Stimulated activated memory B cell treated with anti-CD40 and anti-IgM and Interleukin-4, amounts not matched to agents 10 μg/mL and 1 μg/mL and 100 μg/mL, for 72 hours (primary cell): Measurements from ENCODE around the gene RAP1GDS1.
"Not testable (repeated sequence)": the region's sequence is repeated elsewhere in the genome, so short reads cannot be mapped to it uniquely, and the experiment has no call there.

Experiments
- ATAC-seq: fragments of 150-1000 bp; cut with Tn5 transposase; 2 replicates; pipeline ENCODE4 v1.10.0; 2021
- H3K27ac Mint-ChIP-seq: one replicate; pipeline ENCODE4 v1.8.0; 2022; ENCODE audit warnings: mild to moderate bottlenecking, mixed read lengths
- H3K27me3 Mint-ChIP-seq: one replicate; pipeline ENCODE4 v1.8.0; 2022; ENCODE audit warnings: mixed read lengths
- H3K36me3 Mint-ChIP-seq: one replicate; pipeline ENCODE4 v1.8.0; 2022; ENCODE audit warnings: mixed read lengths
- H3K4me1 Mint-ChIP-seq: one replicate; pipeline ENCODE4 v1.8.0; 2022; ENCODE audit warnings: mixed read lengths
- H3K4me3 Mint-ChIP-seq: one replicate; pipeline ENCODE4 v1.8.0; 2022; ENCODE audit warnings: mild to moderate bottlenecking, moderate library complexity, mixed read lengths
- H3K9me3 Mint-ChIP-seq: one replicate; pipeline ENCODE4 v1.8.0; 2022; ENCODE audit warnings: mixed read lengths

The RAP1GDS1 gene

GRCh38 chr4:98311656-98312055, 50.5 kb downstream of the RAP1GDS1 start:
- Mint-ChIP-seq H3K27me3 (no peaks in the 10 kb centered on the region), H3K27ac (no peak overlapping the region), H3K9me3 (no peaks in the 10 kb centered on the region), H3K36me3 (peaks cover 5% of the 10 kb centered on the region), H3K4me1 (peaks cover 7% of the 10 kb centered on the region), H3K4me3 (no peak overlapping the region)
- ATAC-seq = no peak

DNA sequence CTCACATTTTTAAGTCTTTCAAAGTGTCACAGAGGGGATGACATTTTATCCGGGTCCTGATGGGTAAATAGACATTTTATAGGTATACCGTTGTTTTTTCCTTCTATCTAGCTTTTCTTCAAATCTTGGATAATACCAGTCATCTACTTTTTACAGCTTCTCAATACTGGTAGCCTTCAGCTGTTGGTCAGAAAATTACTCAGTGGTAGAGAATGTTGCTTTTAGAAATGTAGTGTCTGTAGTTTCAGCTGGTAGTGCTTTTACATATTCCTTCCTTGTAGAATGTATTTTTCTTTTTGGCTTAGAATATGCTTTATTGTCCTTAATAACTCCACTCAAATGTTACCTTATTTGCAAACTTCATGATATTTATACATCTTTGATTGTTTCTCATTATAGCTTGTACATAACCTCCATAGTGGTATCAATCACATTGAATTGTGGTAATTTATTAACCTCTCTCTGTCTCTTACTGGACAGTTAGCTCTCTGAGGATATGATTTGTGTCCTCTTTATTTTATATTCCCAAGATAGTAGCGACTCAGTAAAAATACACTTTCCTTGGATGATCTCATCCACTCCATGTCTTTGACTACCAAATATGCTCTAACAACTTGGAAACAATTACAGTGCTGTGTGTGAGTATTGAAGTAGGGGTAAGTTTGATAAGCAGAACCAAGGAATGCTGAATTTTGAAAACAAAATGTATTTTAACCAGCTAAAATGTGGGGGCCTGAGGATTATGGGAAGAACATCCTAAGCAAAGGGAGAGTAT, 53.8 kb downstream of the RAP1GDS1 start:
- H3K4me3 Mint-ChIP-seq = no peak overlapping the region

DNA sequence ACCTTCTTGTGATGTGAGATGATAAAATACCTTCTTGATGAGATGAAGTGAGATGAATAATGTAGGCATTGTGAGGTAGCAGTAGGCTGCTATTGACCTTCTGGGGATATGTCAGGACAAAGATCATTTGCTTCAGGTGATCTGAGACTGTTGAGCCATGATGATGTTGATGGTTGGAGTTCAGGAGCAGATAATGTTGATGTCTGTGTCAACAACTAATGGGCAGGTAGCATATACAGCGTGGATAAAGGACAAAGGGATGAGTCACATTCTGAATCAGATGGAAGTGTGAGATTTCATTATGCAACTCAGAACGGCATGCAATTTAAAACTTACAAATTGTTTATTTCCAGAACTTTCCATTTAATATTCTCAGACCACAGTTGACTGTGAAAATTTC, 57.3 kb downstream of the RAP1GDS1 start:
- H3K4me3 Mint-ChIP-seq = no peak overlapping the region
- H3K9me3 Mint-ChIP-seq = peaks cover 3% of the 10 kb centered on the region
- peaks cover 17% of the 10 kb centered on the region for H3K36me3 Mint-ChIP-seq
- H3K27me3 Mint-ChIP-seq = no peaks in the 10 kb centered on the region
- no peaks in the 10 kb centered on the region for H3K4me1 Mint-ChIP-seq
- ATAC-seq = no peak
- no peak overlapping the region for H3K27ac Mint-ChIP-seq

More for the DNA sequence above, 53.8 kb downstream of the RAP1GDS1 start:
- Mint-ChIP-seq H3K4me1 (peaks cover 7% of the 10 kb centered on the region), H3K27me3 (no peaks in the 10 kb centered on the region), H3K9me3 (peaks cover 3% of the 10 kb centered on the region), H3K36me3 (peaks cover 17% of the 10 kb centered on the region), H3K27ac (no peak overlapping the region)
- ATAC-seq = no peak

DNA sequence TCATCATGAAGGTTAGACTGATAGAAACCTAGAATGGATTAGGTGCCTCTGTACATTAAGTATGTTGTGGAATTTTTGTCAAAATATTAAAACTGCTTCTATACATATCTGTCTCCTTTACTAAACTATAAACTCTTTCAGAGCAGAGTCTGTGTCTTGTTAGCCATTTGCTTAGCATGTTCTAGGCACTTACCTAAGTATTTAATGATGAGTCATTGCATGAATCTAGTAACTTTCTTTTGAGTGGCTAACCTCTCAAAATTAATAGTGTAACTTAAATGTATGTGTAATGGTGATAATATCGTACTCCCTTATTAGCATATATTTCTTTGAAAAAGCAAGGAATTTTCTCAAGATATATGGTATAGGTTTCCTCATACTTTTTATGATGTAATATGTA, 57.8 kb downstream of the RAP1GDS1 start:
- peaks cover 17% of the 10 kb centered on the region for H3K36me3 Mint-ChIP-seq
- H3K27me3 Mint-ChIP-seq = no peaks in the 10 kb centered on the region
- no peaks in the 10 kb centered on the region for H3K4me1 Mint-ChIP-seq
- H3K9me3 Mint-ChIP-seq = peaks cover 3% of the 10 kb centered on the region
- ATAC-seq = no peak
- H3K27ac Mint-ChIP-seq = no peak overlapping the region
- no peak overlapping the region for H3K4me3 Mint-ChIP-seq

DNA sequence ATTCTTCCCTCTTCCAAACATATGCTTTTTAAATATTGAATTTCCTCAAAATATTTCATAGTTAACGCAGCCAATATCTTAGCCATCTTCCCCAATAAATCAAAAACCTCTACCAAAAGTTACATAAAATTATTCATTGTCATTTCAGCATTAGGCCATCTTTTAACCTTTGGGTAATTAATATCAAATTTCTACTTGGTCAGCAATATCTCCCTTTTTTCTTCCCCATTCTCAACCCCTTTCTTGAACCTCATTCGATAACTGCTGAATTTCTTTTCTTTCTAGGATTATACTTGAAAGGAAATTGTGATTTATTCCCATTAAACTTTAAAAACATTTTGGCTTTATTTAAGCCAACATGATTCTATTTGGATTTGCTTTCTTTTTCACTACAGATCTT, 65.0 kb downstream of the RAP1GDS1 start:
- H3K36me3 Mint-ChIP-seq = peaks cover 40% of the 10 kb centered on the region
- H3K4me3 Mint-ChIP-seq = no peak overlapping the region
- no peak overlapping the region for H3K27ac Mint-ChIP-seq
- no peaks in the 10 kb centered on the region for H3K27me3 Mint-ChIP-seq
- peaks cover 14% of the 10 kb centered on the region for H3K9me3 Mint-ChIP-seq
- ATAC-seq = no peak
- H3K4me1 Mint-ChIP-seq = peaks cover 6% of the 10 kb centered on the region

DNA sequence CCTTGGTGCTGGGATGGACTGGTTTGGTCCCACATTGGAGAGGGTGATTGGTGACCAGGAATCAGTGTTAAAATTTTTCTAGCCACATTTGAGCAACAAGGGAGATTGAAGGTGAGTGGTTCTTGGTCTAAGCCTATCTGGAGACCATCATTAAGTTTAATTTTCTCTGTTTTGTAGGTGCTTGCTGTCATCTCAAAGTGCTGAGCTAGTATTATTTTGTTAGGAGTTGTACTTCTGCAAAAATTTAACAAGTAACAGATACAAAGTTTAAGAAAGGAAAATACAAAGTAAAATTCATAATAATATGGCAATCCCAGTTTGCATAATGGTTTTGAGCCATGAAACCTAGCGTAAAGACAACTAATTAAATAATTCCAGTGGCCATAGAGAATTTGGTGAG, 66.5 kb downstream of the RAP1GDS1 start:
- Mint-ChIP-seq H3K9me3 (peaks cover 19% of the 10 kb centered on the region), H3K4me3 (no peak overlapping the region), H3K4me1 (peaks cover 6% of the 10 kb centered on the region), H3K36me3 (peaks cover 50% of the 10 kb centered on the region), H3K27ac (no peak overlapping the region), H3K27me3 (no peaks in the 10 kb centered on the region)
- ATAC-seq = no peak

GRCh38 chr4:98329879-98330640, 68.9 kb downstream of the RAP1GDS1 start:
- ATAC-seq, H3K4me3 Mint-ChIP-seq, H3K27ac Mint-ChIP-seq, H3K27me3 Mint-ChIP-seq, H3K4me1 Mint-ChIP-seq: not testable (repeated sequence)
- Mint-ChIP-seq H3K9me3 (peaks cover 19% of the 10 kb centered on the region), H3K36me3 (peaks cover 64% of the 10 kb centered on the region)

GRCh38 chr4:98332017-98332416, 70.8 kb downstream of the RAP1GDS1 start:
- Mint-ChIP-seq H3K27ac (no peak overlapping the region), H3K27me3 (no peaks in the 10 kb centered on the region), H3K36me3 (peaks cover 64% of the 10 kb centered on the region), H3K9me3 (peaks cover 14% of the 10 kb centered on the region), H3K4me1 (peaks cover 8% of the 10 kb centered on the region), H3K4me3 (no peak overlapping the region)
- no peak for ATAC-seq

GRCh38 chr4:98334461-98334860, 73.3 kb downstream of the RAP1GDS1 start:
- Mint-ChIP-seq H3K27me3 (no peaks in the 10 kb centered on the region), H3K36me3 (peaks cover 68% of the 10 kb centered on the region), H3K27ac (no peak overlapping the region), H3K4me1 (peaks cover 16% of the 10 kb centered on the region), H3K9me3 (peaks cover 8% of the 10 kb centered on the region), H3K4me3 (no peak overlapping the region)
- ATAC-seq = no peak

- H3K36me3 Mint-ChIP-seq = peaks cover 56% of the 10 kb centered on the region
Measured at GRCh38 chr4:98338761-98339438, 77.7 kb downstream of the RAP1GDS1 start.

GRCh38 chr4:98341309-98341708, 80.1 kb downstream of the RAP1GDS1 start:
- Mint-ChIP-seq H3K4me1 (peaks cover 21% of the 10 kb centered on the region), H3K9me3 (no peaks in the 10 kb centered on the region), H3K27ac (no peak overlapping the region), H3K27me3 (no peaks in the 10 kb centered on the region), H3K36me3 (peaks cover 43% of the 10 kb centered on the region), H3K4me3 (no peak overlapping the region)
- ATAC-seq = no peak

More at GRCh38 chr4:98338761-98339438, 77.7 kb downstream of the RAP1GDS1 start:
- Mint-ChIP-seq H3K4me3 (no peak overlapping the region), H3K9me3 (no peaks in the 10 kb centered on the region), H3K4me1 (peaks cover 22% of the 10 kb centered on the region), H3K27me3 (no peaks in the 10 kb centered on the region), H3K27ac (no peak overlapping the region)
- ATAC-seq = no peak

DNA sequence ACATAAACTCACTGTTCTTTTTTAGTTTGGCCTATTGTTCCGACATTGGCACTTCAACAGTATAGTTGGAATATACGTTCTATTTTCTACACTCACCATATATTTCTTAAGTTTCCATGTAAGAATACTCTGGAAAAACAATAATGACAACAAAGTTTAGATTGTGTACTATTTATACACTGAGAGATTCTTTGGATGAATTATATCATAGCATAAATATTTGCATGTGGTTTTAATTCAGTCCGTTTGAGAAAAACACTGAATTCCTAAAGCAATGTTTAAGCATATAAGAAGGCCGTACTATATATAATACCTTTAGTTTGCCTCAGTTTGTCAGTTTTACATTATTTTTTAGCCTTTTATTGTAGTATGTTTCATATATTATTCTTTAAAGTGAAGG, 82.4 kb downstream of the RAP1GDS1 start:
- no peaks in the 10 kb centered on the region for H3K27me3 Mint-ChIP-seq
- ATAC-seq = no peak
- H3K4me3 Mint-ChIP-seq = no peak overlapping the region
- H3K4me1 Mint-ChIP-seq = peaks cover 6% of the 10 kb centered on the region
- H3K9me3 Mint-ChIP-seq = peaks cover 3% of the 10 kb centered on the region
- H3K36me3 Mint-ChIP-seq = peaks cover 44% of the 10 kb centered on the region
- H3K27ac Mint-ChIP-seq = no peak overlapping the region

DNA sequence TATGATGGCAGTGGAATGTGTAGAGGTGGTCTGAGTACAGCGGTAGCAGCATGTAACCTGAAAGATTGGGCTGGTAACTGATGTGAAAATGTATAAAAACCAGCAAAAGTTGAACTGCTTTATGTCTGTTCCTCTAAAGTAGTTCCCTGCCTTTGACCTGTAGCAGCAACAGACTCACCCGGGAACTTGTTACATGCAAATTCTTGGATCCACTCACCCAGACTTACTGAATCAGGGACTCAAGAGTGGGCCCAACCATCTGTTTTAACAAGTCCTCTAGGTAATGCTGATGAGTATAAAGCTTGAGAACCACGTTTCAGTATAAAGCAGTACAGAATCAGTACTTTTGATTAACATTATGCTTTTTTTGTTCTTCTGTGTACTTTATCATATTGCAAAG, 84.7 kb downstream of the RAP1GDS1 start:
- H3K4me1 Mint-ChIP-seq = peaks cover 7% of the 10 kb centered on the region
- peaks cover 3% of the 10 kb centered on the region for H3K9me3 Mint-ChIP-seq
- no peak overlapping the region for H3K4me3 Mint-ChIP-seq
- no peak overlapping the region for H3K27ac Mint-ChIP-seq
- ATAC-seq = no peak
- H3K36me3 Mint-ChIP-seq = peaks cover 40% of the 10 kb centered on the region
- H3K27me3 Mint-ChIP-seq = no peaks in the 10 kb centered on the region

DNA sequence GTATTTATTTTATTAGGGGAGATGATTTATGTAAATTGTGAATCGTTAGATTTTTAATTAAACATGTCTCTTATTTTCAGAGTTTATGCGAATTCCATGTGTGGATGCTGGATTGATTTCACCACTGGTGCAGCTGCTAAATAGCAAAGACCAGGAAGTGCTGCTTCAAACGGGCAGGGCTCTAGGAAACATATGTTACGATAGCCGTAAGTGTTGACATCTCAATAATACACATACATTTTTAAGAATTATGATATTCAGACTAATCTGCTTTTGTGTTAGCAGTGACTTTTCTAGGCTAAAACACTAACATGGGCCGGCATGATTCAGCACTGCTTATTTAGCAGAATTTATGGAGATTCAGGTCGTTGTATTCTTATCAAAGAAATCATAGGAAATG, 91.2 kb downstream of the RAP1GDS1 start:
- H3K4me3 Mint-ChIP-seq = no peak overlapping the region
- no peaks in the 10 kb centered on the region for H3K27me3 Mint-ChIP-seq
- H3K36me3 Mint-ChIP-seq = peaks cover 35% of the 10 kb centered on the region
- peaks cover 3% of the 10 kb centered on the region for H3K9me3 Mint-ChIP-seq
- H3K27ac Mint-ChIP-seq = no peak overlapping the region
- H3K4me1 Mint-ChIP-seq = peaks cover 12% of the 10 kb centered on the region
- ATAC-seq = no peak

- Mint-ChIP-seq H3K36me3 (peaks cover 29% of the 10 kb centered on the region), H3K27me3 (no peaks in the 10 kb centered on the region), H3K4me3 (no peak overlapping the region), H3K9me3 (peaks cover 3% of the 10 kb centered on the region), H3K27ac (no peak overlapping the region), H3K4me1 (peaks cover 12% of the 10 kb centered on the region)
- no peak for ATAC-seq
Measured at GRCh38 chr4:98352940-98353339, 91.8 kb downstream of the RAP1GDS1 start.
